ENCODE data around the gene FAM187B.

GRCh38 chr19:35231956-35232645, 3.6 kb upstream of the FAM187B start:
- TF ChIP-seq CTCF (IDR thresholded peaks at IDR 0.05; ENCODE audit: low read depth, low read length), result no peak
- TF ChIP-seq EZH2phosphoT487 (IDR thresholded peaks at IDR 0.05; ENCODE audit: low read depth), result no peak

Data from OCI-LY3 (cell line).